Endothelial cell of umbilical vein (primary cell): ENCODE results near the gene COQ9. TPM values are rescaled to one million over a fixed set of nuclear protein-coding genes. Genes with fewer than 3 reads are reported as not detected.
"Not testable (repeated sequence)": the region's sequence is repeated elsewhere in the genome, so short reads cannot be mapped to it uniquely, and the experiment has no call there.

ENCODE experiments used
- BruUV-seq: library from RNA; stranded (reverse); fragments of 400-500 nt; replicated peaks from 2 replicates; lab custom pipeline; 2021; lab: Mats Ljungman, UMichigan
- CTCF ChIA-PET: fragments of 300-600, 350-600 bp; sonication (Branson Sonifier 250); formaldehyde crosslinking; loops from one replicate; lab custom pipeline; 2021; ENCODE audit warnings: antibody characterized with exemption, inconsistent platforms; lab: Charles Lee
- POLR2A ChIA-PET: fragments of 300-600, 350-600 bp; sonication (Branson Sonifier 250); formaldehyde crosslinking; loops from one replicate; lab custom pipeline; 2021; ENCODE audit warnings: antibody characterized with exemption, inconsistent platforms; lab: Charles Lee
- DNase-seq: peaks from one replicate; pipeline ENCODE4 v3.0.0-alpha.2; 2011; ENCODE audit warnings: low read depth, low spot score
- FAIRE-seq: peaks from 2 replicates; lab custom pipeline; 2011; peaks lifted over from hg19 to GRCh38; lab: Jason Lieb, UNC
- H2AFZ ChIP-seq: 2 replicates; pipeline ENCODE4 v1.6.0; 2012; ENCODE audit warnings: low read depth, low read length, control low read depth, inconsistent platforms
- H3K27ac ChIP-seq: 2 replicates; pipeline ENCODE4 v1.5.1; 2011; ENCODE audit warnings: low read depth, mild to moderate bottlenecking, control low read depth, low read length, moderate library complexity; ENCODE audit not compliant: insufficient read depth
- H3K27me3 ChIP-seq, 2 experiments: 2 replicates each; pipeline versions ENCODE4 v1.6.0 to v1.6.1; 2011; ENCODE audit warnings: low read length in 2 of 2, mixed read lengths in 1 of 2; ENCODE audit not compliant: control insufficient read depth in 2 of 2, insufficient read depth in 2 of 2
- H3K36me3 ChIP-seq, 2 experiments: 2 replicates in 1 of 2; 3 replicates in 1 of 2; pipeline ENCODE4 v1.5.1; 2011; ENCODE audit warnings: low read length in 2 of 2, mild to moderate bottlenecking in 1 of 2, moderate library complexity in 1 of 2; ENCODE audit not compliant: control insufficient read depth in 2 of 2, insufficient read depth in 2 of 2; ENCODE audit errors: extremely low read depth in 1 of 2
- H3K4me1 ChIP-seq: 3 replicates; pipeline ENCODE4 v1.5.1; 2011; ENCODE audit warnings: mild to moderate bottlenecking, low read length; ENCODE audit not compliant: control insufficient read depth, insufficient read depth; ENCODE audit errors: extremely low read depth
- H3K4me2 ChIP-seq: 2 replicates; pipeline ENCODE4 v1.6.1; 2011; ENCODE audit warnings: low read length, control low read depth, mixed read lengths; ENCODE audit not compliant: insufficient read depth
- H3K4me3 ChIP-seq, 3 experiments: fragments of 200-600 bp in 1 of 3; sonication (generic), shearing (Covaris generic) in 1 of 3; replicated peaks in 1 of 3; 2 replicates each; pipeline ENCODE4 v1.5.1; 2011 to 2016; ENCODE audit warnings: control low read depth in 3 of 3, low read length in 3 of 3, mild to moderate bottlenecking in 2 of 3, inconsistent platforms in 1 of 3, low read depth in 1 of 3, moderate library complexity in 1 of 3; ENCODE audit not compliant: insufficient read depth in 1 of 3
- H3K79me2 ChIP-seq: 2 replicates; pipeline ENCODE4 v1.6.0; 2012; ENCODE audit warnings: low read length, inconsistent platforms; ENCODE audit not compliant: control insufficient read depth, insufficient read depth
- H3K9ac ChIP-seq: replicated peaks from 2 replicates; pipeline ENCODE3; 2011; ENCODE audit warnings: low read length, control low read depth; ENCODE audit not compliant: insufficient read depth; ENCODE audit errors: extremely low read depth
- H3K9me1 ChIP-seq: replicated peaks from 3 replicates; pipeline ENCODE4 v1.6.0; 2011; ENCODE audit warnings: mild to moderate bottlenecking, low read length; ENCODE audit not compliant: control insufficient read depth, insufficient read depth; ENCODE audit errors: extremely low read depth
- H3K9me3 ChIP-seq: replicated peaks from 2 replicates; pipeline ENCODE4 v1.5.1; 2012; ENCODE audit warnings: low read length, inconsistent platforms; ENCODE audit not compliant: control insufficient read depth, insufficient read depth
- H4K20me1 ChIP-seq: replicated peaks from 2 replicates; pipeline ENCODE3; 2011; ENCODE audit warnings: mild to moderate bottlenecking, low read length; ENCODE audit not compliant: control insufficient read depth, insufficient read depth; ENCODE audit errors: extremely low read depth
- CTCF ChIP-seq, 2 donors: IDR thresholded peaks; 1 replicate in 1 of 2; 2 replicates in 1 of 2; pipeline ENCODE4 v1.5.1; 2011; ENCODE audit warnings: low read length in 2 of 2, mild to moderate bottlenecking in 2 of 2, moderate library complexity in 2 of 2, control low read depth in 1 of 2, inconsistent platforms in 1 of 2, low read depth in 1 of 2; ENCODE audit not compliant: insufficient read depth in 1 of 2; ENCODE audit errors: extremely low read depth in 1 of 2
- EZH2 ChIP-seq: IDR thresholded peaks from 2 replicates; pipeline ENCODE4 v1.6.1; 2012; ENCODE audit warnings: borderline replicate concordance, low read depth, mild to moderate bottlenecking, moderate library complexity, low read length, inconsistent platforms; ENCODE audit not compliant: severe bottlenecking
- FOS ChIP-seq: IDR thresholded peaks from 2 replicates; pipeline ENCODE4 v1.6.1; 2011; ENCODE audit warnings: mild to moderate bottlenecking, low read length, moderate library complexity, borderline replicate concordance; ENCODE audit not compliant: insufficient read depth
- GATA2 ChIP-seq: IDR thresholded peaks from 2 replicates; pipeline ENCODE4 v1.7.0; 2011; ENCODE audit warnings: low read depth, mild to moderate bottlenecking, moderate library complexity, mixed read lengths, low read length; ENCODE audit not compliant: insufficient read length, insufficient read depth
- JUN ChIP-seq: IDR thresholded peaks from 2 replicates; pipeline ENCODE4 v1.6.1; 2011; ENCODE audit warnings: borderline replicate concordance, low read depth; ENCODE audit not compliant: insufficient read length, insufficient read depth
- MAX ChIP-seq: IDR thresholded peaks from 2 replicates; pipeline ENCODE4 v1.6.1; 2011; ENCODE audit not compliant: insufficient read depth, insufficient read length
- MYC ChIP-seq: IDR thresholded peaks from one replicate; pipeline ENCODE4 v1.6.1; 2011; ENCODE audit warnings: mild to moderate bottlenecking, low read depth, low read length
- POLR2A ChIP-seq: IDR thresholded peaks from 2 replicates; pipeline ENCODE4 v1.6.1; 2012; ENCODE audit warnings: low read depth, mild to moderate bottlenecking, control low read depth, low read length
- POLR2AphosphoS5 ChIP-seq: IDR thresholded peaks from 2 replicates; pipeline ENCODE4 v1.6.1; 2012; ENCODE audit warnings: low read depth, mild to moderate bottlenecking, control low read depth, low read length, moderate library complexity; ENCODE audit not compliant: insufficient read depth
- dilution Hi-C: fragments of 300-500 bp; cut with MboI; formaldehyde crosslinking; loops from one replicate; pipeline ENCODE4 v1.15.0; 2019; ENCODE audit warnings: low sequenced_read_pairs; ENCODE audit not compliant: extremely low pct_ligation_motif_present
- intact Hi-C: fragments of 100-400 bp; cut with micrococcal nuclease; formaldehyde crosslinking; loops from one replicate; pipeline ENCODE4 v1.10.0; 2022
- polyA plus RNA-seq, 4 experiments: library from polyadenylated mRNA; depleted of rRNA in 3 of 4; stranded (reverse) in 3 of 4; unstranded in 1 of 4; fragments of >200 nt; gene quantifications; 2 replicates each; pipeline versions ENCODE4 v1.2.1 to v1.2.3, GENCODE V29; 2011 to 2012; ENCODE audit warnings: missing spikeins in 1 of 4
- total RNA-seq: library from RNA; stranded (reverse); gene quantifications from 2 replicates; pipeline ENCODE4 v1.2.3, GENCODE V29; 2021

Gene COQ9
- total and polyA plus RNA-seq, 2 donors (not counting 3 experiments of a cell fraction or from before 2014, with no cell fraction given), result 42.5 to 78.3 TPM

GRCh38 chr16:57435838-57436237 lies 11.4 kb upstream of the COQ9 start:
- peaks cover 3% of the 10 kb centered on the region for H3K79me2 ChIP-seq
- TF ChIP-seq POLR2AphosphoS5 (no peak), GATA2 (no peak), CTCF (IDR thresholded peaks at IDR 0.05; ENCODE audit: extremely low read depth in 1 of 2, insufficient read depth in 1 of 2, low read depth in 1 of 2, low read length in 2 of 2) (no peak), FOS (no peak), JUN (no peak), EZH2 (no peak), MYC (no peak), POLR2A (no peak), MAX (no peak)
- H3K4me1 ChIP-seq, result no peaks in the 10 kb centered on the region
- H4K20me1 ChIP-seq, result no peaks in the 10 kb centered on the region
- H3K4me2 ChIP-seq, result no peak overlapping the region
- no peaks in the 10 kb centered on the region for H3K27me3 ChIP-seq
- peaks cover 22 to 31% of the 10 kb centered on the region in 2 experiments for H3K36me3 ChIP-seq
- no peaks in the 10 kb centered on the region for H3K9me3 ChIP-seq
- DNase-seq (no peak), FAIRE-seq (no peak)
- no peak overlapping the region for H3K9ac ChIP-seq
- H3K27ac ChIP-seq, result no peak overlapping the region
- ChIA-PET CTCF (interaction anchor here (1.0 to 1.5 kb wide), 2 partner anchors 26 to 84 kb away, joined by 3 to 4 read pairs; partner anchors contain the start of gene POLR2C), POLR2A (no interaction called here)
- intact Hi-C loops (no loop called here), dilution Hi-C loops (no loop called here)
- no peak overlapping the region for H2AFZ ChIP-seq
- no peaks in the 10 kb centered on the region for H3K9me1 ChIP-seq
- no TSS peak for BruUV-seq
- H3K4me3 ChIP-seq, result no peak overlapping the region

GRCh38 chr16:57439947-57440346 lies 7.3 kb upstream of the COQ9 start:
- H3K9me1 ChIP-seq, intact Hi-C loops, dilution Hi-C loops, H3K27me3 ChIP-seq, H3K36me3 ChIP-seq, H3K4me3 ChIP-seq, BruUV-seq, H3K9me3 ChIP-seq, H2AFZ ChIP-seq, H4K20me1 ChIP-seq, DNase-seq, H3K4me2 ChIP-seq, POLR2A ChIA-PET, H3K4me1 ChIP-seq, H3K27ac ChIP-seq, H3K9ac ChIP-seq, FAIRE-seq, CTCF ChIA-PET: not testable (repeated sequence)
- H3K79me2 ChIP-seq, result peaks cover 40% of the 10 kb centered on the region

GRCh38 chr16:57440551-57440950 lies 6.7 kb upstream of the COQ9 start:
- H3K9ac ChIP-seq, H3K4me2 ChIP-seq, H3K4me3 ChIP-seq, H3K9me1 ChIP-seq, FAIRE-seq, H4K20me1 ChIP-seq, H3K9me3 ChIP-seq, H2AFZ ChIP-seq, DNase-seq, POLR2A ChIA-PET, H3K27ac ChIP-seq, BruUV-seq, H3K36me3 ChIP-seq, H3K4me1 ChIP-seq, intact Hi-C loops, dilution Hi-C loops, CTCF ChIA-PET, H3K27me3 ChIP-seq: not testable (repeated sequence)
- H3K79me2 ChIP-seq, result peaks cover 46% of the 10 kb centered on the region
